ENCODE data around the gene AGMAT.

AGMAT gene

DNA sequence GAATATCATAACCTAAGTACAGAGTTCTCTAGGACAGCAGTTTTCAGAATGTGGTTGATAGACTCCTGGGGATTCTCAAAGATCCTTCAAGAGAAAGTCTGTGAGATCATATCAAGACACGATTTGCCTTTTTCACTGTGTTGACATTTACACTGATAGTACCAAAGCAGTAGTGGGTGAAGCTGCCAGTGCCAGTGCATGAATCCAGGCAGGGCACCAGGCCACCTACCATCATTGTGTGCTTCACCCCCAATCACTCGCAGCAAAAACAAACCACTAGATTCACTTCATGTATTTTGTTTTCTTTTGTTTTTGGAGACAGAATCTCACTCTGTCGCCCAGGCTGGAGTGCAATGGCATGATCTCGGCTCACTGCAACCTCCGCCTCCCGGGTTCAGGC, 34.3 kb downstream of the AGMAT start:
- DNase-seq (ENCODE audit: low spot score) = no peak
- TF ChIP-seq, protein P1, sequence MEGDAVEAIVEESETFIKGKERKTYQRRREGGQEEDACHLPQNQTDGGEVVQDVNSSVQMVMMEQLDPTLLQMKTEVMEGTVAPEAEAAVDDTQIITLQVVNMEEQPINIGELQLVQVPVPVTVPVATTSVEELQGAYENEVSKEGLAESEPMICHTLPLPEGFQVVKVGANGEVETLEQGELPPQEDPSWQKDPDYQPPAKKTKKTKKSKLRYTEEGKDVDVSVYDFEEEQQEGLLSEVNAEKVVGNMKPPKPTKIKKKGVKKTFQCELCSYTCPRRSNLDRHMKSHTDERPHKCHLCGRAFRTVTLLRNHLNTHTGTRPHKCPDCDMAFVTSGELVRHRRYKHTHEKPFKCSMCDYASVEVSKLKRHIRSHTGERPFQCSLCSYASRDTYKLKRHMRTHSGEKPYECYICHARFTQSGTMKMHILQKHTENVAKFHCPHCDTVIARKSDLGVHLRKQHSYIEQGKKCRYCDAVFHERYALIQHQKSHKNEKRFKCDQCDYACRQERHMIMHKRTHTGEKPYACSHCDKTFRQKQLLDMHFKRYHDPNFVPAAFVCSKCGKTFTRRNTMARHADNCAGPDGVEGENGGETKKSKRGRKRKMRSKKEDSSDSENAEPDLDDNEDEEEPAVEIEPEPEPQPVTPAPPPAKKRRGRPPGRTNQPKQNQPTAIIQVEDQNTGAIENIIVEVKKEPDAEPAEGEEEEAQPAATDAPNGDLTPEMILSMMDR (IDR thresholded peaks at IDR 0.05; ENCODE audit: extremely low read depth, missing control alignments) = no peak

DNA sequence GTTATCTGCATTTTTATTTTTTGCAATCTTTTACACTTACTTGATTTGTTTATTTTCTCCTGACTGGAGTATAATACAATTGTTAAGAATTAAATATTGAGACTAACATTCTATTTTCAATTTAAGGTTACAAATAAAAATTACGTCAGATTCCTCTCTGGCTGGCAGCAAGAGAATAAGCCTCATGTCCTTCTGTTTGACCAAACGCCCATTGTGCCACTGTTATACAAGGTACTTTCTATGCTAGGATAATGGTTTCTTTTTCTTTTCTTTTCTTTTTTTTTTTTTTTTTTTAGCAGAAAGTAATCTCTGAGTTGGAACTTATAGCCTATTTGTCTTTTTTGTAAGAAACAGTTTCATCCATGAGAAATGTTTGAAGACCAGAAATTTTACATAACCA, 38.2 kb downstream of the AGMAT start:
- TF ChIP-seq, protein P1 (IDR thresholded peaks at IDR 0.05; ENCODE audit: extremely low read depth, missing control alignments) = no peak
- no peak for DNase-seq (ENCODE audit: low spot score)

DNA sequence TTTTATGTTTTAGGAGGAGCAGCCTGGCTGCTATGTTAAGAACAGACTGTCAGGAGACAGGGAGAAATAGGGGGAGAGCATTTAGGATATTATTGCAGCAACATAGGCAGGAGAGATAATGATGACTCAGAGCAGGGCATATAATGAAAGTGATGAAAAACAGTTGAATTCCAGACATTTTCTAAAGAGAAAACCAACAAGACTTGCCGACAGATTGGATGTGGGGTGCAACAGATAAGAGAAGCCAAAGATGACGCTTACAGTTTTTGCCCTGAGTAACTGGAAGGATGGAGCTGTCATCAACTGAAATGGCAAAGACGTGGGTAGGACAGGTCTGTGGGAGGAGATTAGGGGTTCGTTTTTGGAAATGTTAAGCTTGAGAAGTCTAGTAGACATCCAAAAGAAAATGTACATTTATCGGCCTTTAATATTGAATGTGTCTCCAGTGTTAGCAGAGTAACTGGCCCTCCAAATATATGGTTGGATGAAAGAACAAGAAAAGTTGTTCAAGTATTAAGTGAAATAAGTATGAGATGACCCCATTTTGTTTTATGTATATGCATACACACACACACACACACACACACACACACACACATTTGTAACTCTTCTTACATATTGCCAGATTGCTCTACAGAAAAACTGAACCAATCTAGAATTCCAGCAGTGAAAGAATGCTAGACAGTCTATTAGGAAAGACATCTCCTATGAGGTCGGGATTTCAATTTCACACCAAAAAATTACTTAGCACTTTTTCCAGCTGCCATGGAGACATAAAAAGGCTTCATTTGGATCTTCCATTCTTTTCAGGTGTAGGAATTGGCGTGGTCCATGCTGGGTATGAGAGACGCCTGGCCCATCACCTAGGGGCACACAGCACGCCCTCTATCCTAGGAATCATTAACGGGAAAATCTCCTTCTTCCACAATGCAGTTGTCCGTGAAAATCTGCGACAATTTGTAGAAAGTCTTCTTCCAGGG, 41.0 kb downstream of the AGMAT start:
- no peak for DNase-seq (ENCODE audit: low spot score)
- TF ChIP-seq, protein P1 (IDR thresholded peaks at IDR 0.05; ENCODE audit: extremely low read depth, missing control alignments) = no peak

GRCh38 chr1:15543251-15543588, 41.6 kb downstream of the AGMAT start:
- TF ChIP-seq, protein P1 (IDR thresholded peaks at IDR 0.05; ENCODE audit: extremely low read depth, missing control alignments) = no peak

GRCh38 chr1:15542388-15543250, 42.2 kb downstream of the AGMAT start:
- TF ChIP-seq, protein P1 (IDR thresholded peaks at IDR 0.05; ENCODE audit: extremely low read depth, missing control alignments) = no peak

More at GRCh38 chr1:15543251-15543588, 41.6 kb downstream of the AGMAT start:
- DNase-seq (ENCODE audit: low spot score) = no peak

DNA sequence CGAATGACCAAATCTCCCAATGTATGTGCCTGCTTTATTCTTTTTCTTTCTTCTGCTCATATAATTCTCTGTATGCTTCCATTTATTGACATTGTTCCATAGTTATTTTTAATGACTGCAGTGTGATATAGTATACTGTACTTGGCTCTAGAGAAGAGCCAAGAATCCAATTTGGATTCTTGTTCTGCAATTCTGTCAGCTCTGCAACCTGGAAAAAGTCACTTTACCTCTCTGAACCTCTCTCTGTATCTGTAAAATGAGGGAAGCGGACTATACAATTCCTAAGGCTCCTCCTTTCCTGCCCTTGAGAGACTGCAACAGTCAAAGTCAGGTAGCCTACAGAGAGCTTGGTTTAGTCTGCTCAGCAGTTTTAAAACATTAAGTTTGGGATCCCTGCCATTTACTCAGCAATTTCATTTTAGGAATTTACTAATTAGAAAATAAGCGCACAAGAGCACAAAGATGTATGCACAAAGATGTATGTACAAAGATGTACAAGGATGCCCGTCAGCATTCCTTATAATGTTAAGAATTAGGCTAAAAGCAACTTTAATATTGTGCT, 43.5 kb downstream of the AGMAT start:
- TF ChIP-seq, protein P1 (IDR thresholded peaks at IDR 0.05; ENCODE audit: extremely low read depth, missing control alignments) = no peak
- no peak for DNase-seq (ENCODE audit: low spot score)

More at GRCh38 chr1:15542388-15543250, 42.2 kb downstream of the AGMAT start:
- no peak for DNase-seq (ENCODE audit: low spot score)
